Measurements from ENCODE around the gene RBM33. TPM values are rescaled to one million over a fixed set of nuclear protein-coding genes. Genes with fewer than 3 reads are reported as not detected.

The RBM33 gene
- total RNA-seq, 1 experiment from 2014 or later: 81.8 TPM

DNA sequence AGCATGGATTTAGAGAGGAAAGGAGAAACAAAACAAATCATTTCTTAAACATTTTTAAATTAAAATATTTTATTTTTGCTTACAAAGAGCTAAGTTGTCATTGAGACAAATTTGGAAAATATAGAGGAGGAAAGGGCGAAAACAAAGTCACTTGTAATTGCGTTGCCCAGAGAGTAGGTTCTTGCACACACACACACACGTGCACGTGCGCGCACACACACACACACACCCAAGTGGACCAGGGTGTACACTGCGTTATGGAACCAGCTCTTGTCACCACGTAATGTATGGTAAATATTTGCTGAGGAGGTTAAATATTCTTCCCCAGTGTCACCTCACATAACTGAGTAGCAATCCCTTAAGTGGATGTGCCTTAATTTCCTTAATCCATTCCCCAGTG, 146.2 kb downstream of the RBM33 start (continued):
- TF ChIP-seq, protein P1, sequence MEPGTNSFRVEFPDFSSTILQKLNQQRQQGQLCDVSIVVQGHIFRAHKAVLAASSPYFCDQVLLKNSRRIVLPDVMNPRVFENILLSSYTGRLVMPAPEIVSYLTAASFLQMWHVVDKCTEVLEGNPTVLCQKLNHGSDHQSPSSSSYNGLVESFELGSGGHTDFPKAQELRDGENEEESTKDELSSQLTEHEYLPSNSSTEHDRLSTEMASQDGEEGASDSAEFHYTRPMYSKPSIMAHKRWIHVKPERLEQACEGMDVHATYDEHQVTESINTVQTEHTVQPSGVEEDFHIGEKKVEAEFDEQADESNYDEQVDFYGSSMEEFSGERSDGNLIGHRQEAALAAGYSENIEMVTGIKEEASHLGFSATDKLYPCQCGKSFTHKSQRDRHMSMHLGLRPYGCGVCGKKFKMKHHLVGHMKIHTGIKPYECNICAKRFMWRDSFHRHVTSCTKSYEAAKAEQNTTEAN (CRISPR knock-in tag; IDR thresholded peaks at IDR 0.05): no peak
- TF ChIP-seq TCF7 (CRISPR knock-in tag; IDR thresholded peaks at IDR 0.05; ENCODE audit: low read depth): no peak
- TF ChIP-seq NR2C2 (CRISPR knock-in tag; IDR thresholded peaks at IDR 0.05): no peak
- TF ChIP-seq ZNF232 (CRISPR knock-in tag; IDR thresholded peaks at IDR 0.05): no peak

DNA sequence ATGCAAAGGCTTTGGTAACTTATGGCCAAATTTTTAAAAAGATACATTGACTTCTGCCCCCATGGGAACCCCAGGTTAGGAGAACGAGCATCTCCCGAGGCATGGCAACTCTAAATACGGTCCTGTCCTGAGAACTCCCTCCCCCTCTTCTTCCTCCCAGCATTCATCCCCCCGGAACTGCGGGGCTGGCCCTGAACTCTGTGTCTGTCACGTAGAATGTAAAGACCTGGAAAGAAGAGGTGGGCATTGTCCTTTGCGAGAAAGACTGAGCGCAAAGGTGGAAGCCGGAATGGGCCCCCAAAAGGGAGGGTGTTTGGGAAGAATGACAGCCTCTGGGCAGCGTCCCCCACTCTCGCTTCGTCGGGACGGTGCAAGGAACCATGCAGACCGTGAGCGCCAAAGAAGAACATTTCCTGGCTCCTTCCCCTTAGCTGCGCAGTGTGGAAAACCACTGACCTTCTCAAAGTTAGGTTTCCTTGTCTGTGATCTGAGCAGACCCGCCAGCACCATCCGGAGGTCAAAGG, 146.8 kb downstream of the RBM33 start:
- Mint-ChIP-seq H3K27ac (no peak overlapping the region), H3K27me3 (ENCODE audit: low read depth) (peaks cover 34% of the 10 kb centered on the region), H3K4me1 (peaks cover 4% of the 10 kb centered on the region), H3K9me3 (peaks cover 3% of the 10 kb centered on the region; the same call in 1 of the 2 replicates), H3K36me3 (no peaks in the 10 kb centered on the region), H3K4me3 (no peak overlapping the region)
- ChIA-PET POLR2A (no interaction called here), CTCF (interaction anchor here (0.5 kb wide), 1 partner anchor 344 kb away, joined by 3 read pairs; no protein-coding TSS in a partner anchor)
- no peak for TF ChIP-seq SOX15 (CRISPR knock-in tag; IDR thresholded peaks at IDR 0.05)
- TF ChIP-seq NFE2L1 (CRISPR knock-in tag; IDR thresholded peaks at IDR 0.05): no peak
- TF ChIP-seq CREB1 (CRISPR knock-in tag; IDR thresholded peaks at IDR 0.05): no peak
- TF ChIP-seq, protein P2, sequence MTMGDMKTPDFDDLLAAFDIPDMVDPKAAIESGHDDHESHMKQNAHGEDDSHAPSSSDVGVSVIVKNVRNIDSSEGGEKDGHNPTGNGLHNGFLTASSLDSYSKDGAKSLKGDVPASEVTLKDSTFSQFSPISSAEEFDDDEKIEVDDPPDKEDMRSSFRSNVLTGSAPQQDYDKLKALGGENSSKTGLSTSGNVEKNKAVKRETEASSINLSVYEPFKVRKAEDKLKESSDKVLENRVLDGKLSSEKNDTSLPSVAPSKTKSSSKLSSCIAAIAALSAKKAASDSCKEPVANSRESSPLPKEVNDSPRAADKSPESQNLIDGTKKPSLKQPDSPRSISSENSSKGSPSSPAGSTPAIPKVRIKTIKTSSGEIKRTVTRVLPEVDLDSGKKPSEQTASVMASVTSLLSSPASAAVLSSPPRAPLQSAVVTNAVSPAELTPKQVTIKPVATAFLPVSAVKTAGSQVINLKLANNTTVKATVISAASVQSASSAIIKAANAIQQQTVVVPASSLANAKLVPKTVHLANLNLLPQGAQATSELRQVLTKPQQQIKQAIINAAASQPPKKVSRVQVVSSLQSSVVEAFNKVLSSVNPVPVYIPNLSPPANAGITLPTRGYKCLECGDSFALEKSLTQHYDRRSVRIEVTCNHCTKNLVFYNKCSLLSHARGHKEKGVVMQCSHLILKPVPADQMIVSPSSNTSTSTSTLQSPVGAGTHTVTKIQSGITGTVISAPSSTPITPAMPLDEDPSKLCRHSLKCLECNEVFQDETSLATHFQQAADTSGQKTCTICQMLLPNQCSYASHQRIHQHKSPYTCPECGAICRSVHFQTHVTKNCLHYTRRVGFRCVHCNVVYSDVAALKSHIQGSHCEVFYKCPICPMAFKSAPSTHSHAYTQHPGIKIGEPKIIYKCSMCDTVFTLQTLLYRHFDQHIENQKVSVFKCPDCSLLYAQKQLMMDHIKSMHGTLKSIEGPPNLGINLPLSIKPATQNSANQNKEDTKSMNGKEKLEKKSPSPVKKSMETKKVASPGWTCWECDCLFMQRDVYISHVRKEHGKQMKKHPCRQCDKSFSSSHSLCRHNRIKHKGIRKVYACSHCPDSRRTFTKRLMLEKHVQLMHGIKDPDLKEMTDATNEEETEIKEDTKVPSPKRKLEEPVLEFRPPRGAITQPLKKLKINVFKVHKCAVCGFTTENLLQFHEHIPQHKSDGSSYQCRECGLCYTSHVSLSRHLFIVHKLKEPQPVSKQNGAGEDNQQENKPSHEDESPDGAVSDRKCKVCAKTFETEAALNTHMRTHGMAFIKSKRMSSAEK (CRISPR knock-in tag; IDR thresholded peaks at IDR 0.05; ENCODE audit: borderline replicate concordance): no peak
- TF ChIP-seq, protein P3, sequence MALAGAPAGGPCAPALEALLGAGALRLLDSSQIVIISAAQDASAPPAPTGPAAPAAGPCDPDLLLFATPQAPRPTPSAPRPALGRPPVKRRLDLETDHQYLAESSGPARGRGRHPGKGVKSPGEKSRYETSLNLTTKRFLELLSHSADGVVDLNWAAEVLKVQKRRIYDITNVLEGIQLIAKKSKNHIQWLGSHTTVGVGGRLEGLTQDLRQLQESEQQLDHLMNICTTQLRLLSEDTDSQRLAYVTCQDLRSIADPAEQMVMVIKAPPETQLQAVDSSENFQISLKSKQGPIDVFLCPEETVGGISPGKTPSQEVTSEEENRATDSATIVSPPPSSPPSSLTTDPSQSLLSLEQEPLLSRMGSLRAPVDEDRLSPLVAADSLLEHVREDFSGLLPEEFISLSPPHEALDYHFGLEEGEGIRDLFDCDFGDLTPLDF (CRISPR knock-in tag; IDR thresholded peaks at IDR 0.05): no peak
- TF ChIP-seq, protein P4, sequence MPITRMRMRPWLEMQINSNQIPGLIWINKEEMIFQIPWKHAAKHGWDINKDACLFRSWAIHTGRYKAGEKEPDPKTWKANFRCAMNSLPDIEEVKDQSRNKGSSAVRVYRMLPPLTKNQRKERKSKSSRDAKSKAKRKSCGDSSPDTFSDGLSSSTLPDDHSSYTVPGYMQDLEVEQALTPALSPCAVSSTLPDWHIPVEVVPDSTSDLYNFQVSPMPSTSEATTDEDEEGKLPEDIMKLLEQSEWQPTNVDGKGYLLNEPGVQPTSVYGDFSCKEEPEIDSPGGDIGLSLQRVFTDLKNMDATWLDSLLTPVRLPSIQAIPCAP (CRISPR knock-in tag; IDR thresholded peaks at IDR 0.05): no peak
- TF ChIP-seq ZNF232 (CRISPR knock-in tag; IDR thresholded peaks at IDR 0.05): no peak
- TF ChIP-seq, protein P5, sequence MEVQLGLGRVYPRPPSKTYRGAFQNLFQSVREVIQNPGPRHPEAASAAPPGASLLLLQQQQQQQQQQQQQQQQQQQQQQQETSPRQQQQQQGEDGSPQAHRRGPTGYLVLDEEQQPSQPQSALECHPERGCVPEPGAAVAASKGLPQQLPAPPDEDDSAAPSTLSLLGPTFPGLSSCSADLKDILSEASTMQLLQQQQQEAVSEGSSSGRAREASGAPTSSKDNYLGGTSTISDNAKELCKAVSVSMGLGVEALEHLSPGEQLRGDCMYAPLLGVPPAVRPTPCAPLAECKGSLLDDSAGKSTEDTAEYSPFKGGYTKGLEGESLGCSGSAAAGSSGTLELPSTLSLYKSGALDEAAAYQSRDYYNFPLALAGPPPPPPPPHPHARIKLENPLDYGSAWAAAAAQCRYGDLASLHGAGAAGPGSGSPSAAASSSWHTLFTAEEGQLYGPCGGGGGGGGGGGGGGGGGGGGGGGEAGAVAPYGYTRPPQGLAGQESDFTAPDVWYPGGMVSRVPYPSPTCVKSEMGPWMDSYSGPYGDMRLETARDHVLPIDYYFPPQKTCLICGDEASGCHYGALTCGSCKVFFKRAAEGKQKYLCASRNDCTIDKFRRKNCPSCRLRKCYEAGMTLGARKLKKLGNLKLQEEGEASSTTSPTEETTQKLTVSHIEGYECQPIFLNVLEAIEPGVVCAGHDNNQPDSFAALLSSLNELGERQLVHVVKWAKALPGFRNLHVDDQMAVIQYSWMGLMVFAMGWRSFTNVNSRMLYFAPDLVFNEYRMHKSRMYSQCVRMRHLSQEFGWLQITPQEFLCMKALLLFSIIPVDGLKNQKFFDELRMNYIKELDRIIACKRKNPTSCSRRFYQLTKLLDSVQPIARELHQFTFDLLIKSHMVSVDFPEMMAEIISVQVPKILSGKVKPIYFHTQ (CRISPR knock-in tag; IDR thresholded peaks at IDR 0.05): no peak
- TF ChIP-seq KAT7 (CRISPR knock-in tag; IDR thresholded peaks at IDR 0.05; ENCODE audit: borderline replicate concordance): no peak
- TF ChIP-seq NR3C1 (CRISPR knock-in tag; conservative IDR thresholded peaks at IDR 0.05; ENCODE audit: low read depth): no peak
- TF ChIP-seq, protein P6, sequence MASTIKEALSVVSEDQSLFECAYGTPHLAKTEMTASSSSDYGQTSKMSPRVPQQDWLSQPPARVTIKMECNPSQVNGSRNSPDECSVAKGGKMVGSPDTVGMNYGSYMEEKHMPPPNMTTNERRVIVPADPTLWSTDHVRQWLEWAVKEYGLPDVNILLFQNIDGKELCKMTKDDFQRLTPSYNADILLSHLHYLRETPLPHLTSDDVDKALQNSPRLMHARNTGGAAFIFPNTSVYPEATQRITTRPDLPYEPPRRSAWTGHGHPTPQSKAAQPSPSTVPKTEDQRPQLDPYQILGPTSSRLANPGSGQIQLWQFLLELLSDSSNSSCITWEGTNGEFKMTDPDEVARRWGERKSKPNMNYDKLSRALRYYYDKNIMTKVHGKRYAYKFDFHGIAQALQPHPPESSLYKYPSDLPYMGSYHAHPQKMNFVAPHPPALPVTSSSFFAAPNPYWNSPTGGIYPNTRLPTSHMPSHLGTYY (CRISPR knock-in tag; IDR thresholded peaks at IDR 0.05): no peak
- TF ChIP-seq, protein P7, sequence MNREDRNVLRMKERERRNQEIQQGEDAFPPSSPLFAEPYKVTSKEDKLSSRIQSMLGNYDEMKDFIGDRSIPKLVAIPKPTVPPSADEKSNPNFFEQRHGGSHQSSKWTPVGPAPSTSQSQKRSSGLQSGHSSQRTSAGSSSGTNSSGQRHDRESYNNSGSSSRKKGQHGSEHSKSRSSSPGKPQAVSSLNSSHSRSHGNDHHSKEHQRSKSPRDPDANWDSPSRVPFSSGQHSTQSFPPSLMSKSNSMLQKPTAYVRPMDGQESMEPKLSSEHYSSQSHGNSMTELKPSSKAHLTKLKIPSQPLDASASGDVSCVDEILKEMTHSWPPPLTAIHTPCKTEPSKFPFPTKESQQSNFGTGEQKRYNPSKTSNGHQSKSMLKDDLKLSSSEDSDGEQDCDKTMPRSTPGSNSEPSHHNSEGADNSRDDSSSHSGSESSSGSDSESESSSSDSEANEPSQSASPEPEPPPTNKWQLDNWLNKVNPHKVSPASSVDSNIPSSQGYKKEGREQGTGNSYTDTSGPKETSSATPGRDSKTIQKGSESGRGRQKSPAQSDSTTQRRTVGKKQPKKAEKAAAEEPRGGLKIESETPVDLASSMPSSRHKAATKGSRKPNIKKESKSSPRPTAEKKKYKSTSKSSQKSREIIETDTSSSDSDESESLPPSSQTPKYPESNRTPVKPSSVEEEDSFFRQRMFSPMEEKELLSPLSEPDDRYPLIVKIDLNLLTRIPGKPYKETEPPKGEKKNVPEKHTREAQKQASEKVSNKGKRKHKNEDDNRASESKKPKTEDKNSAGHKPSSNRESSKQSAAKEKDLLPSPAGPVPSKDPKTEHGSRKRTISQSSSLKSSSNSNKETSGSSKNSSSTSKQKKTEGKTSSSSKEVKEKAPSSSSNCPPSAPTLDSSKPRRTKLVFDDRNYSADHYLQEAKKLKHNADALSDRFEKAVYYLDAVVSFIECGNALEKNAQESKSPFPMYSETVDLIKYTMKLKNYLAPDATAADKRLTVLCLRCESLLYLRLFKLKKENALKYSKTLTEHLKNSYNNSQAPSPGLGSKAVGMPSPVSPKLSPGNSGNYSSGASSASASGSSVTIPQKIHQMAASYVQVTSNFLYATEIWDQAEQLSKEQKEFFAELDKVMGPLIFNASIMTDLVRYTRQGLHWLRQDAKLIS (CRISPR knock-in tag; IDR thresholded peaks at IDR 0.05; ENCODE audit: borderline replicate concordance): no peak
- ATAC-seq: no peak
- DNase-seq (ENCODE audit: low spot score): no peak

All from WTC11 (cell line).